HG03442 (cell line): ENCODE results near the gene KMT2E.
"Not testable (repeated sequence)": the region's sequence is repeated elsewhere in the genome, so short reads cannot be mapped to it uniquely, and the experiment has no call there.

ENCODE experiments used
- ATAC-seq: cut with Tn5 transposase; IDR thresholded peaks from one replicate; pipeline ENCODE4 v1.9.1; 2021; ENCODE audit warnings: mild to moderate bottlenecking, moderate library complexity; ENCODE audit not compliant: unreplicated experiment

KMT2E gene

GRCh38 chr7:105013816-105014692 lies at the start of gene KMT2E:
Gene KMT2E, plus strand, starts transcription at chr7:105014205. Its CDS starts 26,748 bp downstream, at chr7:105040953.
- ATAC-seq: peak; percentile 27

GRCh38 chr7:104964626-104965236 lies 49.3 kb upstream of the KMT2E start:
- no peak for ATAC-seq

GRCh38 chr7:104966022-104966421 lies 48.0 kb upstream of the KMT2E start:
- no peak for ATAC-seq

GRCh38 chr7:104967088-104967487 lies 46.9 kb upstream of the KMT2E start:
- no peak for ATAC-seq

GRCh38 chr7:104967595-104967994 lies 46.4 kb upstream of the KMT2E start:
- no peak for ATAC-seq

GRCh38 chr7:104968648-104969047 lies 45.4 kb upstream of the KMT2E start:
- no peak for ATAC-seq

- no peak for ATAC-seq
These were observed 44.8 kb upstream of the KMT2E start for GRCh38 chr7:104969183-104969582.

- ATAC-seq: no peak
These were observed 42.5 kb upstream of the KMT2E start for GRCh38 chr7:104971290-104972071.

GRCh38 chr7:104972500-104972899 lies 41.5 kb upstream of the KMT2E start:
- ATAC-seq: no peak

- ATAC-seq: no peak
These were observed 40.8 kb upstream of the KMT2E start for GRCh38 chr7:104973227-104973626.

GRCh38 chr7:104973909-104974415 lies 40.0 kb upstream of the KMT2E start:
- ATAC-seq: no peak

GRCh38 chr7:104975553-104975952 lies 38.5 kb upstream of the KMT2E start:
- not testable (repeated sequence) for ATAC-seq

GRCh38 chr7:104976966-104977636 lies 36.9 kb upstream of the KMT2E start:
- no peak for ATAC-seq

GRCh38 chr7:104978460-104978859 lies 35.5 kb upstream of the KMT2E start:
- ATAC-seq: no peak

- no peak for ATAC-seq
These were observed 34.7 kb upstream of the KMT2E start for GRCh38 chr7:104979167-104979841.

GRCh38 chr7:104980440-104980839 lies 33.6 kb upstream of the KMT2E start:
- no peak for ATAC-seq

- no peak for ATAC-seq
These were observed 32.9 kb upstream of the KMT2E start for GRCh38 chr7:104980841-104981671.

GRCh38 chr7:104981672-104982037 lies 32.4 kb upstream of the KMT2E start:
- ATAC-seq: no peak

GRCh38 chr7:104982308-104983075 lies 31.5 kb upstream of the KMT2E start:
- no peak for ATAC-seq
